GM12891 (cell line): ENCODE measurements around the gene HBG2.

Experiments
- POLR2A ChIP-seq: IDR thresholded peaks from 2 replicates; pipeline ENCODE4 v1.6.1; 2011; ENCODE audit warnings: low read depth, low read length, control low read depth
- POLR2AphosphoS5 ChIP-seq: IDR thresholded peaks from 2 replicates; pipeline ENCODE4 v1.6.1; 2011; ENCODE audit warnings: low read depth, low read length, control low read depth

DNA sequence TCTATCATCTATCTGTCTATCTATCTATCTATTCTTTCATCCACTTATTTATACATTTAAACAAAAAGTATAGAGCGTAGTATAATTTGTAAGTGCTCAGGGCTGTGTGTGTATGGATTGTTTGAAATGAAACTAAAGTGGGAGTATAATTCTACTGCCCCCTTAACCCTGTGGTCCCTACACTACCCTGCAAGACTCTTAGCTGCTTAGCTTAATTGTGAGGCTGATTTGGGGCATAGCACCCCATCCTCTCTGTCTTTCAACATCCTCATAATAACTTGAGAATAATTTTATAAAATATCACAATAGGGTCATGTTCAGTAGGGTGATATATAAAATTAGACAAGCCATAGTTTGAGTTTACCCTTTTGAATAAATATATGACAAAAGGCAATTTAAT, 35.5 kb upstream of the HBG2 start:
- TF ChIP-seq POLR2A (no peak), POLR2AphosphoS5 (no peak)
